ACC112 (cell line): Measurements from ENCODE around the gene CFAP54.
"Not testable (repeated sequence)": the region's sequence is repeated elsewhere in the genome, so short reads cannot be mapped to it uniquely, and the experiment has no call there.

Source experiments
- H2AFZ ChIP-seq: fragments of 200-600 bp; sonication (generic); one replicate; pipeline ENCODE4 v1.6.0; 2017; ENCODE audit warnings: antibody characterized with exemption, low read length; ENCODE audit not compliant: unreplicated experiment
- H3K27ac ChIP-seq: fragments of 200-600 bp; sonication (generic); 2 replicates; pipeline ENCODE4 v1.5.1; 2014; ENCODE audit warnings: low read depth, mild to moderate bottlenecking, antibody characterized with exemption, low read length, moderate library complexity
- H3K27me3 ChIP-seq: fragments of 200-600 bp; sonication (generic); 2 replicates; pipeline ENCODE4 v1.6.1; 2014; ENCODE audit warnings: mild to moderate bottlenecking, antibody characterized with exemption, low read length, moderate library complexity, mixed read lengths; ENCODE audit not compliant: insufficient read depth
- H3K36me3 ChIP-seq: fragments of 200-600 bp; sonication (generic); 2 replicates; pipeline ENCODE4 v1.6.1; 2016; ENCODE audit warnings: mild to moderate bottlenecking, antibody characterized with exemption, low read length, moderate library complexity, mixed read lengths; ENCODE audit not compliant: insufficient read depth
- H3K4me1 ChIP-seq: fragments of 200-600 bp; sonication (generic); one replicate; pipeline ENCODE4 v1.6.1; 2016; ENCODE audit warnings: low read length, mixed read lengths; ENCODE audit not compliant: insufficient read depth, unreplicated experiment, control insufficient read depth
- H3K4me3 ChIP-seq: fragments of 200-600 bp; sonication (generic); 2 replicates; pipeline ENCODE4 v1.5.1; 2014; ENCODE audit warnings: mild to moderate bottlenecking, low read depth, low read length
- H3K79me2 ChIP-seq: fragments of 200-600 bp; sonication (generic); one replicate; pipeline ENCODE4 v1.6.0; 2016; ENCODE audit warnings: low read length; ENCODE audit not compliant: control insufficient read depth, unreplicated experiment, insufficient read depth

Gene CFAP54

DNA sequence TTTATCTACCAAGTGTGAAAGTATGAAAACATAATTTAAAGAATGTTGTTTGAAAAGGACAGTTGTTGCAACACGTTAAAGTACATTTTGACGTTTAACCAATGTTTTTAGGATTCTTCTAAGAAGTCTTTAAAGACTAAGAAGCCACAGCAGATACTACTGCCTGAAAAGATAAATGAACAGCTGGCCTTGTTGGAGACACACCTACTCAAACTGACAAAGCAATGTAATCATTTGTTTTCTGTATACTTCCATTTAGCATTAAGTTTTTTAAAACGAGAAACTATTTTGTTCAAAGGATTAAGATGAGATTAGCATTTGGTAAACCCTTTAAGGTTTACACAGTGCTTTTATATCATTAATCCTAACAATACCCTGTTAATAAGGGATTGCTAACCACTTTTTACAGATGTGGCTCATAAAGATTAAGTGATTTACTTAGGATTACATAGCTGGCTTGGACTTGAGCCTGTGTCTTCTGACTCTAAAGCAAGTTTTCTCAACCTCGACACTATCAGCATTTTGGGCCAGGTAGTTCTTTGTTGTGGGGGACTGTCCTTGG lies 134.4 kb downstream of the CFAP54 start:
- Histone ChIP-seq H2AFZ (no peak overlapping the region), H3K79me2 (no peaks in the 10 kb centered on the region), H3K4me1 (no peaks in the 10 kb centered on the region), H3K36me3 (no peaks in the 10 kb centered on the region), H3K4me3 (no peak overlapping the region), H3K27ac (no peak overlapping the region), H3K27me3 (no peaks in the 10 kb centered on the region)

GRCh38 chr12:96635844-96636243 lies 146.5 kb downstream of the CFAP54 start:
- Histone ChIP-seq H3K4me1 (no peaks in the 10 kb centered on the region), H3K36me3 (no peaks in the 10 kb centered on the region), H3K27me3 (no peaks in the 10 kb centered on the region), H3K4me3 (no peak overlapping the region), H2AFZ (no peak overlapping the region), H3K79me2 (no peaks in the 10 kb centered on the region), H3K27ac (no peak overlapping the region)

DNA sequence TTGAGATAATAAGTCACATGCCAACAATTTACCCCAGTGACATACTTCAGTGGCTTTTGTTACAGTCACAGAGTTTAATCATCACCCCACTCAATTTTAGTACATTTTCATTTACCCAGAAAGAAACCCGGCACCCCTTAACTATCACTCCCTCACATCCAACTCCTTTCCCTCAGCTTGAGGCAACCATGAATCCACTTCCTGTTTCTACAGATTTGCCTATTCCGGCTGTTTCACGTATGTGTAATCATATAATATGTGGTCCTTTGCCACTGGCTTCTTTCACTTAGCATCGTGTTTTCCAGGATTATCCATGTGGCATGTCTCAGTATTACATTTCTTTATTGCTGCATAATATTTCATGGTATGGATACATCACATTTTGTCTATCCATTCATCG lies 147.5 kb downstream of the CFAP54 start:
- H3K27ac ChIP-seq = no peak overlapping the region
- no peaks in the 10 kb centered on the region for H3K4me1 ChIP-seq
- no peak overlapping the region for H3K4me3 ChIP-seq
- no peaks in the 10 kb centered on the region for H3K36me3 ChIP-seq
- no peaks in the 10 kb centered on the region for H3K79me2 ChIP-seq
- H2AFZ ChIP-seq = no peak overlapping the region
- H3K27me3 ChIP-seq = no peaks in the 10 kb centered on the region

GRCh38 chr12:96648923-96649322 lies 159.5 kb downstream of the CFAP54 start:
- Histone ChIP-seq H3K4me1 (no peaks in the 10 kb centered on the region), H2AFZ (no peak overlapping the region), H3K27me3 (no peaks in the 10 kb centered on the region), H3K27ac (no peak overlapping the region), H3K79me2 (no peaks in the 10 kb centered on the region), H3K36me3 (no peaks in the 10 kb centered on the region), H3K4me3 (no peak overlapping the region)

DNA sequence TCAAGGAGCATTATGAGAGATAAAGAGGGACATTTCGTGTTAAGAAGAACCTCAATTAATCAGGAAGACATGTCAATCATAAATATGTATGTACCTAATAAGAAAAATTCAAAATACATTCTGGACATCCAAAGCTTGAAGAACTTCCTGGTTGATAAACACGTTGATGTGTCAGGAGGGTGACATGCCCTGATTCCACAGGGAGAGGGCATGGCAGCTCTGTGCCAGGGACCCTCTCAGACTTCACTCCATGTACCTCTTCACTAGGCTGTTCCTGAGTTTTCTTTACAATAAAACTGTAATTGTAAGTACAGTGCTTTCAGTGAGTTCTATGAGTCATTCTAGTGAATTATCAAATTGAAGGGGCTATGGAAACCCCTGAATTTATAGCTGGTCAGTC lies 163.5 kb downstream of the CFAP54 start:
- Histone ChIP-seq H3K4me3 (no peak overlapping the region), H3K79me2 (no peaks in the 10 kb centered on the region), H3K4me1 (no peaks in the 10 kb centered on the region), H3K36me3 (no peaks in the 10 kb centered on the region), H2AFZ (no peak overlapping the region), H3K27me3 (no peaks in the 10 kb centered on the region), H3K27ac (no peak overlapping the region)

DNA sequence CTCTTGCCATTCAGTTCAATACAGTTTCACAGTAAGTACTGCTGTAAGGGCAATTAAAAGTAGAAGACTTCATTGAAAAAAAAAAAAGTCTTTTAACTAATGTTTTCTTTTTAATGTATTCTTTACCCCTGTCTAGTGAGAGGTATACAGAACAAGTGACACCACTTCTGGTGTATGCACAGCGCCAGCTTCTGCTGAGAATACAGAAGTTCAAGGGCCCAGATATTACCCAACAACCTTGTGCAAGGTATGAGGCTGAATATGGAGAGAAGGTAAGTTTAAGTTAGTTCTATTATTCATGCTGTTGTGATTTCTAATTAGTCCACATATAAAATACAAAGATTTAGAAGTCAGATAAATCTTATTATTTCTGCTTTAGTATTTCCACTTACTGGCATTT lies 168.7 kb downstream of the CFAP54 start:
- H3K36me3 ChIP-seq = no peaks in the 10 kb centered on the region
- no peak overlapping the region for H3K4me3 ChIP-seq
- H3K4me1 ChIP-seq = no peaks in the 10 kb centered on the region
- no peak overlapping the region for H2AFZ ChIP-seq
- H3K27me3 ChIP-seq = no peaks in the 10 kb centered on the region
- no peak overlapping the region for H3K27ac ChIP-seq
- H3K79me2 ChIP-seq = no peaks in the 10 kb centered on the region

DNA sequence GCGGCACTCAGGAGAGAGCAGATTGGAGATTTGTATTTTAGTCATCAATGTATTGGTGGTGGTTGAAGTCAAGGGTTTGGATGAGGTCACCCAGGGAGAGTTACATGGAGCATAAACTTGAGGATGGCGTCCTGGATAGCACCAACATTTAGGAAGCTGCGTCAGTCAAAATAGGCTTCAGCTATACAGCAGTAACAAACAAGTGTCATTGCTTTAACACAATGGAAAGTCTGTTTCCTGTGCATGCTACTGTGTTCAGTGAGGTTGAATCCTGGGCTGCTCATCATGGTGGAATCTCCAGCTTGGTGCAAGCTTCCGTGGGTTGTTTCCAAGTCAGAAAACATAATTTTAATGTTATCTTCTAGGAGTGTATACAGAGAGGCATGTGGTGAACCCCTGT lies 180.4 kb downstream of the CFAP54 start:
- Histone ChIP-seq H2AFZ (no peak overlapping the region), H3K36me3 (no peaks in the 10 kb centered on the region), H3K4me1 (peaks cover 4% of the 10 kb centered on the region), H3K27me3 (no peaks in the 10 kb centered on the region), H3K4me3 (no peak overlapping the region), H3K79me2 (no peaks in the 10 kb centered on the region), H3K27ac (no peak overlapping the region)

GRCh38 chr12:96670334-96670899 lies 181.0 kb downstream of the CFAP54 start:
- H3K27me3 ChIP-seq = no peaks in the 10 kb centered on the region
- no peak overlapping the region for H3K4me3 ChIP-seq
- no peaks in the 10 kb centered on the region for H3K36me3 ChIP-seq
- no peaks in the 10 kb centered on the region for H3K79me2 ChIP-seq
- H2AFZ ChIP-seq = no peak overlapping the region
- H3K27ac ChIP-seq = no peak overlapping the region
- H3K4me1 ChIP-seq = peaks cover 4% of the 10 kb centered on the region

GRCh38 chr12:96675519-96675918 lies 186.1 kb downstream of the CFAP54 start:
- H3K4me1 ChIP-seq, H3K36me3 ChIP-seq, H2AFZ ChIP-seq, H3K4me3 ChIP-seq, H3K27me3 ChIP-seq, H3K27ac ChIP-seq, H3K79me2 ChIP-seq: not testable (repeated sequence)

- H3K27me3 ChIP-seq = no peaks in the 10 kb centered on the region
- no peaks in the 10 kb centered on the region for H3K79me2 ChIP-seq
- no peaks in the 10 kb centered on the region for H3K36me3 ChIP-seq
- H3K27ac ChIP-seq = no peak overlapping the region
- H2AFZ ChIP-seq = no peak overlapping the region
- no peak overlapping the region for H3K4me3 ChIP-seq
- no peaks in the 10 kb centered on the region for H3K4me1 ChIP-seq
Observed at GRCh38 chr12:96677363-96677762, 188.0 kb downstream of the CFAP54 start.

- Histone ChIP-seq H2AFZ (no peak overlapping the region), H3K27ac (no peak overlapping the region), H3K27me3 (no peaks in the 10 kb centered on the region), H3K79me2 (no peaks in the 10 kb centered on the region), H3K4me1 (no peaks in the 10 kb centered on the region), H3K4me3 (no peak overlapping the region), H3K36me3 (no peaks in the 10 kb centered on the region)
Observed at GRCh38 chr12:96687719-96688118, 198.3 kb downstream of the CFAP54 start.
